ENCODE results near the gene IL1RAPL2.

DNA sequence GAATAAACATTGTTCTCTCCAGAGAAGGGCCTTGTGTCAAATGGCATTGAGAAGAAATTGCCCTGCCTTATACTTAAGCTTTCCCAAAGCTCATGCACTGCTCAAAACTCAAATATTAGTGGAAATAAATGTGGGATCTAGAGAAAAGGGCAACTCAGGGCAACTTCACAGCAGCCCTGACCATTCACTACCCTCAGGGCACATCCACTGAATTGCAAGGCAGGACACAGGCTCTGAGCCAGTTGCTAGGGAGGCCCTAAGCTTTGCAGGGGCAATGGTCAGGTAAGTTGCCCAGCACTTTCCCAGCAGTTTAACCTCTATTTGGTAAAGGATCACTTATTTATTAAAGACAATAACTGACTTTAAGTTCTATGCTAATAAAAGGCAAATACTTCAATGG lies 909.8 kb downstream of the IL1RAPL2 start:
- TF ChIP-seq, protein P1, sequence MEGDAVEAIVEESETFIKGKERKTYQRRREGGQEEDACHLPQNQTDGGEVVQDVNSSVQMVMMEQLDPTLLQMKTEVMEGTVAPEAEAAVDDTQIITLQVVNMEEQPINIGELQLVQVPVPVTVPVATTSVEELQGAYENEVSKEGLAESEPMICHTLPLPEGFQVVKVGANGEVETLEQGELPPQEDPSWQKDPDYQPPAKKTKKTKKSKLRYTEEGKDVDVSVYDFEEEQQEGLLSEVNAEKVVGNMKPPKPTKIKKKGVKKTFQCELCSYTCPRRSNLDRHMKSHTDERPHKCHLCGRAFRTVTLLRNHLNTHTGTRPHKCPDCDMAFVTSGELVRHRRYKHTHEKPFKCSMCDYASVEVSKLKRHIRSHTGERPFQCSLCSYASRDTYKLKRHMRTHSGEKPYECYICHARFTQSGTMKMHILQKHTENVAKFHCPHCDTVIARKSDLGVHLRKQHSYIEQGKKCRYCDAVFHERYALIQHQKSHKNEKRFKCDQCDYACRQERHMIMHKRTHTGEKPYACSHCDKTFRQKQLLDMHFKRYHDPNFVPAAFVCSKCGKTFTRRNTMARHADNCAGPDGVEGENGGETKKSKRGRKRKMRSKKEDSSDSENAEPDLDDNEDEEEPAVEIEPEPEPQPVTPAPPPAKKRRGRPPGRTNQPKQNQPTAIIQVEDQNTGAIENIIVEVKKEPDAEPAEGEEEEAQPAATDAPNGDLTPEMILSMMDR (IDR thresholded peaks at IDR 0.05) = no peak
- no peak for TF ChIP-seq EZH2 (IDR thresholded peaks at IDR 0.05)
- no peak for TF ChIP-seq EZH2phosphoT487 (IDR thresholded peaks at IDR 0.05)

All from neural progenitor cell (in vitro differentiated cells).